H1 (cell line): ENCODE data around the gene TM9SF2. TPM values are rescaled to one million over a fixed set of nuclear protein-coding genes. Genes with fewer than 3 reads are reported as not detected.
A peak's percentile ranks its signal among the peaks of the same experiment; 100 is the strongest.

Experiments
- ATF2 ChIP-seq: IDR thresholded peaks from 2 replicates; pipeline ENCODE4 v1.6.1; 2012; ENCODE audit warnings: low read length, inconsistent platforms
- ATF3 ChIP-seq: IDR thresholded peaks from 2 replicates; pipeline ENCODE4 v1.6.1; 2011; ENCODE audit warnings: low read depth, mild to moderate bottlenecking, low read length; ENCODE audit not compliant: insufficient read depth
- BRCA1 ChIP-seq: IDR thresholded peaks from 2 replicates; pipeline ENCODE4 v1.6.1; 2012; ENCODE audit warnings: low read depth, low read length, improper control_type of control experiment
- CHD2 ChIP-seq: IDR thresholded peaks from 2 replicates; pipeline ENCODE4 v1.6.1; 2012; ENCODE audit warnings: low read length, improper control_type of control experiment
- CREB1 ChIP-seq: IDR thresholded peaks from 2 replicates; pipeline ENCODE4 v1.6.1; 2012; ENCODE audit warnings: inconsistent platforms
- E2F6 ChIP-seq: IDR thresholded peaks from 2 replicates; pipeline ENCODE4 v1.6.1; 2012; ENCODE audit warnings: inconsistent platforms
- EGR1 ChIP-seq: IDR thresholded peaks from 2 replicates; pipeline ENCODE4 v1.6.1; 2011; ENCODE audit warnings: low read depth, low read length, borderline replicate concordance
- EP300 ChIP-seq, 2 experiments: IDR thresholded peaks; 1 replicate in 1 of 2; 2 replicates in 1 of 2; pipeline ENCODE4 v1.6.1; 2011 to 2012; ENCODE audit warnings: low read depth in 2 of 2, low read length in 2 of 2, mild to moderate bottlenecking in 2 of 2, borderline replicate concordance in 1 of 2, inconsistent platforms in 1 of 2, moderate library complexity in 1 of 2
- EZH2 ChIP-seq: fragments of 200-600 bp; sonication (generic); IDR thresholded peaks from 2 replicates; pipeline ENCODE4 v1.7.1; 2012; ENCODE audit warnings: low read depth, mild to moderate bottlenecking, moderate library complexity, low read length, inconsistent platforms; ENCODE audit not compliant: severe bottlenecking
- JUN ChIP-seq: IDR thresholded peaks from 2 replicates; pipeline ENCODE4 v1.6.1; 2011; ENCODE audit warnings: low read depth, mild to moderate bottlenecking, improper control_type of control experiment, low read length
- JUND ChIP-seq: IDR thresholded peaks from 2 replicates; pipeline ENCODE4 v1.6.1; 2011; ENCODE audit warnings: mild to moderate bottlenecking, improper control_type of control experiment, low read length
- MAX ChIP-seq: IDR thresholded peaks from 2 replicates; pipeline ENCODE4 v1.6.1; 2012; ENCODE audit warnings: inconsistent platforms
- NANOG ChIP-seq: IDR thresholded peaks from 2 replicates; pipeline ENCODE4 v1.6.1; 2011; ENCODE audit warnings: low read length, low read depth, mild to moderate bottlenecking, inconsistent platforms; ENCODE audit not compliant: insufficient read depth, poor library complexity, severe bottlenecking
- NRF1 ChIP-seq: IDR thresholded peaks from 2 replicates; pipeline ENCODE4 v1.6.1; 2011; ENCODE audit warnings: mild to moderate bottlenecking, low read depth, low read length, improper control_type of control experiment
- POLR2AphosphoS5 ChIP-seq: IDR thresholded peaks from 2 replicates; pipeline ENCODE4 v1.6.1; 2011; ENCODE audit warnings: low read depth, low read length
- SAP30 ChIP-seq: fragments of 300-600 bp; sonication (generic); IDR thresholded peaks from 2 replicates; pipeline ENCODE4 v1.7.1; 2012; ENCODE audit warnings: low read length, moderate library complexity, mild to moderate bottlenecking, inconsistent platforms; ENCODE audit not compliant: insufficient read depth, insufficient replicate concordance
- SIX5 ChIP-seq: IDR thresholded peaks from 2 replicates; pipeline ENCODE4 v1.6.1; 2011; ENCODE audit warnings: mild to moderate bottlenecking, low read depth, low read length
- SP2 ChIP-seq: IDR thresholded peaks from 2 replicates; pipeline ENCODE4 v1.6.1; 2012; ENCODE audit warnings: mild to moderate bottlenecking, low read length, inconsistent platforms
- TAF7 ChIP-seq: optimal IDR thresholded peaks from 2 replicates; pipeline ENCODE3; 2011; ENCODE audit warnings: low read depth, mild to moderate bottlenecking, inconsistent platforms, low read length, moderate library complexity, borderline replicate concordance
- USF2 ChIP-seq: IDR thresholded peaks from 2 replicates; pipeline ENCODE4 v1.6.1; 2011; ENCODE audit warnings: low read length, improper control_type of control experiment
- polyA plus RNA-seq, 7 experiments: library from polyadenylated mRNA; depleted of rRNA in 3 of 7; stranded (reverse) in 5 of 7; unstranded in 2 of 7; fragments of >200 nt in 5 of 7; fragments of 200-250 nt in 2 of 7; gene quantifications; 1 replicate in 5 of 7; 2 replicates in 1 of 7; 4 replicates in 1 of 7; pipeline versions ENCODE4 v1.2.1 to v1.2.3, GENCODE V29; 2011 to 2013; ENCODE audit warnings: missing spikeins in 2 of 7, mixed read lengths in 2 of 7
- total RNA-seq: library from RNA; stranded (reverse); fragmentation: NEBNext Ultra II Directional; extraction: Animal tissue kit (Norgen Biotek cat#: 25700); gene quantifications from 2 replicates; pipeline ENCODE4 v1.2.1, GENCODE V29; 2021

TM9SF2 gene
- total and polyA plus RNA-seq, 2 of the 8 experiments (the other 6 are each of a cell fraction or from before 2014, with no cell fraction given) = 68.0 to 101 TPM

- TF ChIP-seq NANOG (peak; percentile 3), SIX5 (no peak), USF2 (no peak), SP2 (no peak), BRCA1 (no peak), JUND (no peak), EZH2 (no peak), ATF2 (no peak), EGR1 (peak; percentile 84), NRF1 (peak; percentile 91), E2F6 (peak; percentile 57; the same call in 1 of the 2 replicates), POLR2AphosphoS5 (peak; percentile 53; the same call in 1 of the 2 replicates), EP300 (IDR thresholded peaks at IDR 0.05; ENCODE audit: borderline replicate concordance in 1 of 2, low read depth in 2 of 2, low read length in 2 of 2) (no peak), ATF3 (0 out of 2 replicates have a peak, but pooled peaks have one; percentile 12), JUN (no peak), CREB1 (peak; percentile 91), TAF7 (peak; percentile 1), CHD2 (no peak; the same call in 1 of the 2 replicates), SAP30 (peak; percentile 77), MAX (peak; percentile 73)
Observed at GRCh38 chr13:99501184-99501847, at the start of gene TM9SF2 (continued).
